Large intestine (tissue), 3 donors: ENCODE data around the gene ATP9A. TPM values are rescaled to one million over a fixed set of nuclear protein-coding genes. Genes with fewer than 3 reads are reported as not detected.
"Not testable (repeated sequence)": the region's sequence is repeated elsewhere in the genome, so short reads cannot be mapped to it uniquely, and the experiment has no call there.

Source experiments
- DNase-seq, 2 donors: peaks; one replicate each; pipeline versions ENCODE4 v3.0.0 to v3.0.0-alpha.2; 2013
- H3K27ac ChIP-seq: one replicate; pipeline ENCODE4 v1.5.1; 2013; ENCODE audit warnings: low read length
- H3K27me3 ChIP-seq: 2 replicates; pipeline ENCODE4 v1.6.1; 2013; ENCODE audit warnings: low read length; ENCODE audit not compliant: control insufficient read depth, insufficient read depth
- H3K36me3 ChIP-seq: 2 replicates; pipeline ENCODE4 v1.6.1; 2013; ENCODE audit warnings: low read length; ENCODE audit not compliant: control insufficient read depth, insufficient read depth
- H3K4me1 ChIP-seq: one replicate; pipeline ENCODE4 v1.6.1; 2013; ENCODE audit warnings: low read length; ENCODE audit not compliant: control insufficient read depth, insufficient read depth
- H3K4me3 ChIP-seq: one replicate; pipeline ENCODE4 v1.5.1; 2013; ENCODE audit warnings: low read length
- H3K9me3 ChIP-seq: one replicate; pipeline ENCODE4 v1.6.1; 2013; ENCODE audit warnings: mild to moderate bottlenecking, low read depth, low read length, moderate library complexity; ENCODE audit not compliant: control insufficient read depth
- WGBS: methylation state at CpG from one replicate; pipeline ENCODE4 v1.1.5; 2013; ENCODE audit warnings: low lambda C conversion rate; ENCODE audit not compliant: insufficient coverage; 5-methylcytosine and 5-hydroxymethylcytosine counted together
- polyA plus RNA-seq: library from polyadenylated mRNA; unstranded; fragments of 120-200 nt; gene quantifications from one replicate; pipeline ENCODE4 v1.2.1, GENCODE V29; 2013

The ATP9A gene
- polyA plus RNA-seq, 1 donor: 46.3 TPM

DNA sequence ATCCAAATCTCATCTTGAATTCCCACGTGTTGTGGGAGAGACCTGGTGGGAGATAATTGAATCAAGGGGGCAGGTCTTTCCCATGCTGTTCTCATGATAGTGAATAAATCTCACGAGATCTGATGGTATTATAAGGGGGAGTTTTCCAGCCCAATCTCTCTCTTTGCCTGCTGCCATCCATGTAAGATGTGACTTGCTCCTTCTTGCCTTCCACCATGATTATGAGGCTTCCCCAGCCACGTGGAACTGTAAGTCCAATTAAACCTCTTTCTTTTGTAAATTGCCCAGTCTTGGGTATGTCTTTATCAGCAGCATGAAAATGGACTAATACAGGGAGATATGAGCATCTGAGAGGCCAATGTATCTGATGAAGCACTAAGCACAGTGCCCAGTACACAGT, 199.7 kb downstream of the ATP9A start:
- H3K9me3 ChIP-seq, H3K4me1 ChIP-seq, H3K27me3 ChIP-seq, H3K27ac ChIP-seq, H3K4me3 ChIP-seq, DNase-seq, H3K36me3 ChIP-seq: not testable (repeated sequence)
- no CpG with 5 or more reads among the region's 3 CpGs for WGBS

DNA sequence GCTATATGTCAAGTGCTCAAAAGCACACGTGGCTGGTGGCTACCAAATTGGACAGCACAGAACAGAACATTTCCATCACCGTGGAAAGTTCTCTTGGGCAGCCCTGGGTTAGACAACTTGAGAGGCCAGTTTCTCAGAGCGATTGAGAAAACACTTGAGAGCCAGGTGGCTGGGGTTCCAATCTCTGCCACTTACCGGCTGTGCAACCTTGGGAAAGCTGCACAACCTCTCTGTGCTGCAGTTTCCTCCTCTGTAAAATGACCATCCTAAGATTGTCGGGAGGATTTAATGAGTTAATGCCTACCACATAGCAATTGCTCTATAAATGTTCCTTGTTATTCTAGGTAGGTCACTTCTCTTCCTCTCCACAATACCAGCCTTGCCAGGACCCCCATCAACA, 200.6 kb downstream of the ATP9A start:
- Histone ChIP-seq H3K4me3 (no peak overlapping the region), H3K27ac (no peak overlapping the region), H3K27me3 (peaks cover 3% of the 10 kb centered on the region), H3K4me1 (peaks cover 10% of the 10 kb centered on the region), H3K36me3 (no peaks in the 10 kb centered on the region), H3K9me3 (peaks cover 4% of the 10 kb centered on the region)
- no peak for DNase-seq
- no CpG with 5 or more reads among the region's 5 CpGs for WGBS

DNA sequence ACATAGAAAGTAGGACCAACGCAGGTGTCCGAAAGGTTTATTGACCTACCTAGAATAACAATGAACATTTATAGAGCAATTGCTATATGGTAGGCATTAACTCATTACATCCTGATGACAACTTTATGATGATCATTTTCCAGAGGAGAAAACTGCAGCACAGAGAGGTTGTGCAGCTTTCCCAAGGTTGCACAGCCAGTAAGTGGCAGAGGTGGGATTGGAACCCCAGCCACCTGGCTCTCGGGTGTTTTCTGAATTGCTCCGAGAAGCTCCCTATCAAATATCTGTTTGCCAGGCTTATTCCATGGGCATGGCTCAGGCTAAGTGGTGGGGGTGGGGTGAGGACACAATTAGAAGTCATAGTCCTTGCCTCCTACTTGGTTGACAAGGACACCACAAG, 201.6 kb downstream of the ATP9A start:
- H3K36me3 ChIP-seq: no peaks in the 10 kb centered on the region
- H3K9me3 ChIP-seq: peaks cover 4% of the 10 kb centered on the region
- H3K27ac ChIP-seq: no peak overlapping the region
- H3K27me3 ChIP-seq: peaks cover 3% of the 10 kb centered on the region
- peaks cover 14% of the 10 kb centered on the region for H3K4me1 ChIP-seq
- no CpG with 5 or more reads among the region's 4 CpGs for WGBS
- no peak overlapping the region for H3K4me3 ChIP-seq
- DNase-seq: no peak

DNA sequence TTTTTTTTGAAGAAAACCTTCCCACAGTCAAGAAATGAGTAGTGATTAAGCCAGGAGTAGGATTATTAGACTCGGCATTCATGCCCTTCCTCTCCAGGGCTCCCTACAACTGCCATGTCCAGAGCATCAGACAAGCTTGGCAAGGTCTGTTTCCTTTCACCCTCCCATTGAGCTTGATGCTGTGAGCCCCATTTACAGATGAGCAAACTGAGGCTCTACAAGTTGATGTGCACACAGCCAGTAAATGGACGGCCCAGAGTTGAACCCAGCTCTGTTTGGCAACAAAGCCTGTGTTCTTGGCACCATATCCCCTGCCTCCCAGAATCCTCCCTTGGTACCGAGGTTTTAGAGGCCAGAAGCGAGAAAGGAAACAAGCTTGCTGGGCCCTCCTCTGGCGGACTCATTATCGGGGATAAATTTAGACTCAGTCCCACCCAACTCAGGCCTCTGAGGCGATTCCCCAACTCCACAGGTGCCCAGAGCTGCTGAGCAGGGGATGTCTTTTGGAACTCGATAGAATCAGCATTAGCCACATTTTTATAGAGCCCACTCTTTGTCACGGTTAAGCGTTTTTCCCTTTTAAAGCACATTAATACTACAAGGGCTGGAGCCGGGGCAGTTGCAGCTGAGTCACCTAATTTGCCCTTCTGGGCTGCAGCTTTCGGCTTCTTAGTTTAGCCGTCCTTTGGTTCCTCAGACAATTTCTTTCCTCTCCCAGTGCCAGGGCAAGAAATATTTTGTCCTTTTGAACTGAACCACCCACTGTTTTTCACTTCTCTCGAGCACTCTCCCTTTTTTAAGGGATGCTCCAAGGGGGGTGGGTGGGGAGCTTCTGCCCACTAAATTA, 202.7 kb downstream of the ATP9A start:
- no peak overlapping the region for H3K27ac ChIP-seq
- H3K36me3 ChIP-seq: no peaks in the 10 kb centered on the region
- no peak overlapping the region for H3K4me3 ChIP-seq
- H3K9me3 ChIP-seq: peaks cover 4% of the 10 kb centered on the region
- H3K4me1 ChIP-seq: peaks cover 22% of the 10 kb centered on the region
- peaks cover 2% of the 10 kb centered on the region for H3K27me3 ChIP-seq
- DNase-seq: no peak
- 55% methylated on average over 2 of the region's 14 CpGs for WGBS

DNA sequence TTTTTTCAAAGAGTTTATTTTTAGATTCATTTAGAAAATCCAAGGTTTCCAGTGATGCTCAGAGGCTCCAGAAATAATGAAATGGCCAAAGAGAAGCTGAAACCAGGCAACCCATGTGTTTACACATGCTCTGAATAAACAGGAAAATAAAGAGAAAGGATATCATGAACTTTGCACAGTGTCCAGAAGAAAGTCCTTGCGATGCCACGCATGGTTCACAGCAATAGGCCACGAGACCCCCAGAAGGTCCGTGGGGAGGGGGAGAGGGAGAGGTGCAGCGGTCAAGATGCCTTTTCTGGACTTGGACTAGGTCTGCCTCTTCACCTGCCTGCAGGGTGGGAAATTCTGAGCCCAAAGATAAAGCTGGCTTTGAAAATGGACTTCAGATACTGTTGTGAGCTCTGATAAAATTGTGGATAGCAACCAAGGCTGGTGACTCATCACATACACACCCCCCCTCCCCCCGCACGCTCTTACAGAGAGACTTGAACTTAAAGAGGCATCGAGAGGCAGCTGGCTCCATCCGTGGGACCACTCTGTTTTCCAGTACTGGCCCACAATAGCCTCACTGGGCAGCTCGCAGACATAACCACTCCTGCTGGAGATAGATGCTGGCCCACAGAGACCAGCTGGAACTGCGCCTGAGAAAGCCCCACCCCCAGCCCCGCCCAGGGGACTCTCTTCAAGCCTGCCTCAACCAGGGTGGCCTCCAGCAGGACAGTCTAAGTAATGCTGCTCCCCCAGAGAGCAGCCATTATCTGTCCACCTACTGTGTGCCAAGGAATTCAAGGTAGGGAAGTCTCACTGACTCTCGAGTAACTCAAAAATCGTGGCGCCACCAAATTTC, 204.5 kb downstream of the ATP9A start:
- no CpG with 5 or more reads among the region's 15 CpGs for WGBS
- DNase-seq: peak; percentile 72 to 82
- Histone ChIP-seq H3K9me3 (peaks cover 4% of the 10 kb centered on the region), H3K4me1 (peaks cover 26% of the 10 kb centered on the region), H3K27ac (peak overlapping the region; percentile 76), H3K4me3 (no peak overlapping the region), H3K27me3 (peaks cover 15% of the 10 kb centered on the region), H3K36me3 (no peaks in the 10 kb centered on the region)

DNA sequence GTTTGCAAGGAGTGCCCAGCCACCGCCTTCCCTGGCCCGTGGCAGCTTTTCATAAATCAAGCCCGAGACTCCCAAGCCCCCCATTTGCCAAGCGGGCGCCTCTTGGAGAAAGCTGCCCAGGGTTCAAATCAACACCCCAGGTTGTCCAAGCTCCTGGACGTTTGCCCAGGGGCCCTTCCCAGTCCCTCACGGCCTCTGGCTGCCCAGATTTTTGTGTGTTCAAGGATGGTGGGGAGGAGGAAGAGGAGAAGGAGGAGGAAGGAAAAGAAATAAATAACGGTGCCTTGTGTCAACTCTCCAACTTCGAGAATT, 205.1 kb downstream of the ATP9A start:
- peak overlapping the region; percentile 76 for H3K27ac ChIP-seq
- H3K4me3 ChIP-seq: peak overlapping the region; percentile 14
- H3K27me3 ChIP-seq: peaks cover 15% of the 10 kb centered on the region
- H3K4me1 ChIP-seq: peaks cover 26% of the 10 kb centered on the region
- DNase-seq: no peak
- no peaks in the 10 kb centered on the region for H3K36me3 ChIP-seq
- peaks cover 2% of the 10 kb centered on the region for H3K9me3 ChIP-seq
- WGBS: no CpG with 5 or more reads among the region's 9 CpGs

DNA sequence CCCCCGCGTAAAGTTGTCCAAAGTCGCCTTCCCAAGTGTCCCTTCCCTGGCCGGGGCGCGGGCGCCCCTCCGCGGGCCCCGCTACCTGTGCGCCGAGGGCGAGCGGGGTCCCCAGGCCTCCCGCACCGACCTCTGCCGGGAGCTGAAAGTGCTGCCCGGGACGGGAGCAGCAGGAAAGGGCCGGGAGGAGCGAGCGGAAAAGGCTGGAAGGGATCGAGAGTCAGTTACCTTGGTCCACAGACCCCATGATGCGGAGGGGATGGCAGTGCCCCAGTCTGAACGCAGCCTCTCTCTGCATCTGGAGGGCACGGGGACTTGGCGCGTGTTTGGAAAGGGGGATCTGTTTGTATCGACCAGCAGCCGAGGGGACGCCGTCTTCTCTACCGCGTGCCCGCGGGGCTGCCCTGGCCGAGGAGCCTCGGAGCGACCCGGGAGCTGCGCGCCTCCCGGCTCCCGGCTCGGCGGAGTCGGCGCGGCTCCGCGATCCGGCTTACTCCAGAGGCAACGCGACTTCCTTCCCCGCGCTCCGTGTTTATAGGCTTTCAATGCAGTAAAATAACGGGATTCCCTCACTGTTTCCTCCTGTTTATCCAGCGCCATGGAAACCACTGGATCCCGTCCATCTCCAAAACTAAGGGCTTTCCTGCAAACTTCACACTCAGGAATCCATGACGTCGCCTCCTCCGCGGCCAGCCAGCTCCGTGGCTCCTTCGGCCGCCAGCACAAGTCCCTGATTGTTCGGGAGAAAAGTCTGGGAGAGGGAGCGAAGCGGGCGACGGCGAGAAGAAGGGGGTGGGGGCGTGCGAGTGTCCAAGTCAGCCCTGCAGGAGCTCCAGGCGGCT, 205.6 kb downstream of the ATP9A start:
- H3K4me1 ChIP-seq: peaks cover 26% of the 10 kb centered on the region
- no peaks in the 10 kb centered on the region for H3K36me3 ChIP-seq
- peak overlapping the region; percentile 76 for H3K27ac ChIP-seq
- peak; percentile 85 to 88 for DNase-seq
- peak overlapping the region; percentile 34 for H3K4me3 ChIP-seq
- H3K27me3 ChIP-seq: peaks cover 15% of the 10 kb centered on the region
- 0% methylated on average over 1 of the region's 76 CpGs for WGBS
- no peaks in the 10 kb centered on the region for H3K9me3 ChIP-seq

DNA sequence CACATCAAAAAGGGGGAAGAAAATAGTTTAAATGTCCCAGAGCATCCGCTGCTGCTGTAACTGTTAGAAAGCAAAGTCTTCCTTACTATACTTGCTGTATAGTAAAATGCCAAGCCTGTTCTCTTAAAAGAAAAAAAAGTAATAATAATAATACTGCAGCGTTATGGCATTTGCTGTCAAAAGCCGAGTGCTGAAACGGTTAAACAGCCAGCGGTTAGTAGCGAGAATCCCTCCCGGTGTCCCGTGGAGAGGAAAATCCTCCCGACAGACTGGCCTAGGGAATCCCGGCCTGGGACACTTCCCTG, 206.2 kb downstream of the ATP9A start:
- H3K4me1 ChIP-seq: peaks cover 26% of the 10 kb centered on the region
- 20% methylated on average over 1 of the region's 10 CpGs for WGBS

DNA sequence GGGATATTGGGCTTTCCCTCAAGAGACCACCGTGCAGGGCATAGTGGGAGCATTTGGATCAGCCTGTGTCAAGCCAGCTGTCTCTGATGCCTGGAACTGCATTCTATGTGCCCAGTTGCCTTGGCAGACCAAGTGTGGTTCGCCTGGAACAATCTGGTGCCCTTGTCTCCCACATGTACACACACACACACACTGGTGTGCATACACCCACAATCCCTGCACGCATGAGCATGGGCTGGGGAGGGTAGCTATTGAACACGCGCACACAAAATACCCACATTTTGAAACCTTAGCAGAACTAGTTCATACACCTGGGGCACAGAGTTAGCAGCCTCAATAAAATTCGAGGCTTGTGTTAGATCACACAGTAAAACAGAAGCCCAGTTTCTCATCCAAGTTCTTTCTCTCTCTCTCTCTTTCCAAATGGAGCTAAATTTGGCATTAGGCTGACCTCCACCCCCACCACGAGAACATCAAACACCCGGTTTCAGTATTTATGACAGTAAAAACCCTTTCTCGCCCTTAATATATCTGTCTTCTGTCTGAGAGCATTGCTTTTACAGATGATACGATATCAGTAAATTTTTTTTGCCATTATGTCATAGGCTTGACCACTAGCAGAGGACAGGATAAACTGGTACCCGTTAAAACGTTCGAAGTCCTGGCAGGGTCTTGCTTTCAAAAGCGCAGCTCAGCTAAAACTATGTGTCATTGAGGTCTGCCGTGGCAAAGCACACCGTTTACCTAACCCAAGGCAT, 207.5 kb downstream of the ATP9A start:
- 6% methylated on average over 2 of the region's 16 CpGs for WGBS
- peak overlapping the region; percentile 14 for H3K4me3 ChIP-seq
- H3K9me3 ChIP-seq: no peaks in the 10 kb centered on the region
- H3K27me3 ChIP-seq: peaks cover 15% of the 10 kb centered on the region
- no peak overlapping the region for H3K27ac ChIP-seq
- peaks cover 26% of the 10 kb centered on the region for H3K4me1 ChIP-seq
- DNase-seq: no peak
- no peaks in the 10 kb centered on the region for H3K36me3 ChIP-seq

More for the DNA sequence above, 206.2 kb downstream of the ATP9A start:
- Histone ChIP-seq H3K27me3 (peaks cover 15% of the 10 kb centered on the region), H3K4me3 (peak overlapping the region; percentile 34), H3K36me3 (no peaks in the 10 kb centered on the region), H3K9me3 (no peaks in the 10 kb centered on the region), H3K27ac (peak overlapping the region; percentile 66)
- DNase-seq: no peak
